Measurements from ENCODE around the gene GRPEL2.

The GRPEL2 gene

GRCh38 chr5:149325894-149326293 lies 19.4 kb upstream of the GRPEL2 start:
- H3K4me3 ChIP-seq (ENCODE audit: low read depth, low read length), result no peak overlapping the region
- DNase-seq (ENCODE audit: low read depth), result no peak
- TF ChIP-seq CTCF (IDR thresholded peaks at IDR 0.05; ENCODE audit: control insufficient read depth, extremely low read depth, insufficient read depth), result no peak

- no peak for DNase-seq (ENCODE audit: low read depth)
- no peak for TF ChIP-seq CTCF (IDR thresholded peaks at IDR 0.05; ENCODE audit: control insufficient read depth, extremely low read depth, insufficient read depth)
- no peak overlapping the region for H3K4me3 ChIP-seq (ENCODE audit: low read depth, low read length)
Observed at GRCh38 chr5:149326611-149327010, 18.7 kb upstream of the GRPEL2 start.

- no peak for DNase-seq (ENCODE audit: low read depth)
- no peak overlapping the region for H3K4me3 ChIP-seq (ENCODE audit: low read depth, low read length)
- TF ChIP-seq CTCF (IDR thresholded peaks at IDR 0.05; ENCODE audit: control insufficient read depth, extremely low read depth, insufficient read depth), result no peak
Observed at GRCh38 chr5:149328177-149328576, 17.1 kb upstream of the GRPEL2 start.

- TF ChIP-seq CTCF (IDR thresholded peaks at IDR 0.05; ENCODE audit: control insufficient read depth, extremely low read depth, insufficient read depth), result no peak
- no peak for DNase-seq (ENCODE audit: low read depth)
- H3K4me3 ChIP-seq (ENCODE audit: low read depth, low read length), result no peak overlapping the region
Observed at GRCh38 chr5:149333711-149334443, 11.4 kb upstream of the GRPEL2 start.

GRCh38 chr5:149337736-149338135 lies 7.6 kb upstream of the GRPEL2 start:
- no peak for TF ChIP-seq CTCF (IDR thresholded peaks at IDR 0.05; ENCODE audit: control insufficient read depth, extremely low read depth, insufficient read depth)
- no peak overlapping the region for H3K4me3 ChIP-seq (ENCODE audit: low read depth, low read length)
- no peak for DNase-seq (ENCODE audit: low read depth)

- TF ChIP-seq CTCF (IDR thresholded peaks at IDR 0.05; ENCODE audit: control insufficient read depth, extremely low read depth, insufficient read depth), result no peak
- DNase-seq (ENCODE audit: low read depth), result no peak
- no peak overlapping the region for H3K4me3 ChIP-seq (ENCODE audit: low read depth, low read length)
Observed at GRCh38 chr5:149338364-149338763, 6.9 kb upstream of the GRPEL2 start.

GRCh38 chr5:149340920-149341319 lies 4.4 kb upstream of the GRPEL2 start:
- no peak for TF ChIP-seq CTCF (IDR thresholded peaks at IDR 0.05; ENCODE audit: control insufficient read depth, extremely low read depth, insufficient read depth)
- DNase-seq (ENCODE audit: low read depth), result no peak
- H3K4me3 ChIP-seq (ENCODE audit: low read depth, low read length), result no peak overlapping the region

Measured in LNCaP clone FGC (cell line).